H1 (cell line): ENCODE measurements around the gene ARHGEF7. TPM values are rescaled to one million over a fixed set of nuclear protein-coding genes. Genes with fewer than 3 reads are reported as not detected.

Experiments used
- CTCF ChIA-PET: fragments of 300-600 bp; sonication (Branson Sonifier 250); formaldehyde crosslinking; loops from one replicate; lab custom pipeline; 2021; ENCODE audit not compliant: partially characterized antibody; lab: Charles Lee
- POLR2A ChIA-PET: fragments of 300-600 bp; sonication (Branson Sonifier 250); formaldehyde crosslinking; loops from one replicate; lab custom pipeline; 2021; ENCODE audit warnings: inconsistent platforms; ENCODE audit not compliant: partially characterized antibody; lab: Charles Lee
- DNase-seq, 2 experiments: peaks; one replicate each; pipeline versions ENCODE4 v3.0.0 to v3.0.0-alpha.2; 2010 to 2022; ENCODE audit warnings: low spot score in 2 of 2, low read depth in 1 of 2, mixed read lengths in 1 of 2
- FAIRE-seq: peaks from 2 replicates; lab custom pipeline; 2011; peaks lifted over from hg19 to GRCh38; lab: Jason Lieb, UNC
- H2AFZ ChIP-seq: 2 replicates; pipeline ENCODE4 v1.8.1; 2012; ENCODE audit warnings: low read length, inconsistent platforms
- H2AK5ac ChIP-seq: 2 replicates; pipeline ENCODE4 v1.6.1; 2013; ENCODE audit warnings: low read depth, low read length
- H2BK120ac ChIP-seq: replicated peaks from 2 replicates; pipeline ENCODE3; 2013; ENCODE audit warnings: low read depth, low read length, inconsistent platforms
- H2BK12ac ChIP-seq: 2 replicates; pipeline ENCODE4 v1.6.1; 2013; ENCODE audit warnings: low read depth, low read length
- H2BK15ac ChIP-seq: 2 replicates; pipeline ENCODE4 v1.6.1; 2013; ENCODE audit warnings: low read length
- H2BK20ac ChIP-seq: 2 replicates; pipeline ENCODE4 v1.6.1; 2013; ENCODE audit warnings: low read length
- H2BK5ac ChIP-seq: 2 replicates; pipeline ENCODE4 v1.6.1; 2013; ENCODE audit warnings: low read depth, low read length
- H3K14ac ChIP-seq: 2 replicates; pipeline ENCODE4 v1.6.1; 2013; ENCODE audit warnings: inconsistent platforms; ENCODE audit not compliant: insufficient read length
- H3K18ac ChIP-seq: 2 replicates; pipeline ENCODE4 v1.6.1; 2013; ENCODE audit warnings: low read length; ENCODE audit errors: extremely low read depth
- H3K23ac ChIP-seq: 2 replicates; pipeline ENCODE4 v1.6.1; 2013; ENCODE audit warnings: inconsistent platforms; ENCODE audit not compliant: insufficient read length
- H3K23me2 ChIP-seq: 2 replicates; pipeline ENCODE4 v1.6.1; 2013; ENCODE audit warnings: low read depth, low read length
- H3K27ac ChIP-seq: 2 replicates; pipeline ENCODE4 v1.6.1; 2011; ENCODE audit warnings: low read depth, low read length, inconsistent platforms
- H3K27me3 ChIP-seq, 4 experiments: replicated peaks in 1 of 4; 1 replicate in 1 of 4; 2 replicates in 3 of 4; pipeline versions ENCODE4 v1.6.1 to v1.8.1; 2011 to 2013; ENCODE audit warnings: low read length in 3 of 4, mild to moderate bottlenecking in 3 of 4, inconsistent platforms in 2 of 4, mixed read lengths in 2 of 4, moderate library complexity in 1 of 4; ENCODE audit not compliant: control insufficient read depth in 3 of 4, insufficient read depth in 3 of 4; ENCODE audit errors: extremely low read depth in 1 of 4
- H3K36me3 ChIP-seq, 4 experiments: 2 replicates each; pipeline versions ENCODE4 v1.6.1 to v1.8.1; 2011 to 2013; ENCODE audit warnings: mild to moderate bottlenecking in 4 of 4, low read length in 3 of 4, moderate library complexity in 2 of 4, control low read depth in 1 of 4, inconsistent platforms in 1 of 4; ENCODE audit not compliant: insufficient read depth in 4 of 4, control insufficient read depth in 2 of 4
- H3K4ac ChIP-seq: replicated peaks from 2 replicates; pipeline ENCODE3; 2013; ENCODE audit warnings: low read length, low read depth, mixed read lengths, inconsistent platforms; ENCODE audit not compliant: insufficient read length
- H3K4me1 ChIP-seq, 4 experiments: replicated peaks in 1 of 4; 1 replicate in 1 of 4; 2 replicates in 3 of 4; pipeline versions ENCODE4 v1.6.1 to v1.8.1; 2011 to 2013; ENCODE audit warnings: low read length in 3 of 4, inconsistent platforms in 2 of 4, mixed read lengths in 1 of 4; ENCODE audit not compliant: insufficient read depth in 4 of 4, control insufficient read depth in 3 of 4
- H3K4me2 ChIP-seq, 2 experiments: 2 replicates each; pipeline versions ENCODE4 v1.6.1 to v1.8.1; 2011 to 2013; ENCODE audit warnings: low read depth in 2 of 2, low read length in 2 of 2, control low read depth in 1 of 2, inconsistent platforms in 1 of 2, mild to moderate bottlenecking in 1 of 2; ENCODE audit not compliant: insufficient read depth in 1 of 2
- H3K4me3 ChIP-seq, 4 experiments: fragments of 200-600, 300-600 bp in 1 of 4; sonication (generic), shearing (Covaris generic), sonication (Bioruptor Twin) in 1 of 4; 2 replicates each; pipeline versions ENCODE4 v1.5.1 to v1.8.1; 2011 to 2016; ENCODE audit warnings: low read length in 4 of 4, low read depth in 3 of 4, control low read depth in 2 of 4, inconsistent platforms in 2 of 4, mild to moderate bottlenecking in 2 of 4, mixed read lengths in 1 of 4, moderate library complexity in 1 of 4; ENCODE audit not compliant: insufficient read depth in 2 of 4; ENCODE audit errors: extremely low read depth in 1 of 4
- H3K56ac ChIP-seq: replicated peaks from 2 replicates; pipeline ENCODE3; 2013; ENCODE audit warnings: low read depth, mild to moderate bottlenecking, mixed read lengths, low read length, inconsistent platforms; ENCODE audit not compliant: insufficient read length
- H3K79me1 ChIP-seq: 2 replicates; pipeline ENCODE4 v1.6.1; 2013; ENCODE audit warnings: low read depth, low read length, control low read depth
- H3K79me2 ChIP-seq, 2 experiments: 2 replicates each; pipeline versions ENCODE4 v1.6.1 to v1.8.1; 2012 to 2013; ENCODE audit warnings: low read length in 2 of 2, mild to moderate bottlenecking in 2 of 2, inconsistent platforms in 1 of 2; ENCODE audit not compliant: insufficient read depth in 2 of 2, control insufficient read depth in 1 of 2
- H3K9ac ChIP-seq, 4 experiments: replicated peaks in 1 of 4; 1 replicate in 1 of 4; 2 replicates in 3 of 4; pipeline versions ENCODE4 v1.6.1 to v1.8.1; 2011 to 2013; ENCODE audit warnings: low read depth in 3 of 4, low read length in 3 of 4, control low read depth in 2 of 4, mild to moderate bottlenecking in 2 of 4, moderate library complexity in 2 of 4, inconsistent platforms in 1 of 4; ENCODE audit errors: extremely low read depth in 1 of 4
- H3K9me3 ChIP-seq, 2 experiments: 2 replicates each; pipeline versions ENCODE4 v1.6.1 to v1.8.1; 2012 to 2013; ENCODE audit warnings: mild to moderate bottlenecking in 2 of 2, moderate library complexity in 2 of 2, control low read depth in 1 of 2, inconsistent platforms in 1 of 2, low read depth in 1 of 2, low read length in 1 of 2, mixed read lengths in 1 of 2; ENCODE audit not compliant: insufficient read depth in 2 of 2
- H4K20me1 ChIP-seq, 2 experiments: replicated peaks in 1 of 2; 2 replicates each; pipeline versions ENCODE3 to v1.8.1; 2011 to 2013; ENCODE audit warnings: inconsistent platforms in 2 of 2, low read length in 2 of 2, mild to moderate bottlenecking in 1 of 2; ENCODE audit not compliant: insufficient read depth in 2 of 2, control insufficient read depth in 1 of 2
- H4K5ac ChIP-seq: 2 replicates; pipeline ENCODE4 v1.6.1; 2013; ENCODE audit warnings: low read length, low read depth, mixed read lengths, inconsistent platforms; ENCODE audit not compliant: insufficient read length
- H4K8ac ChIP-seq: 2 replicates; pipeline ENCODE4 v1.8.0; 2013; ENCODE audit warnings: mild to moderate bottlenecking, moderate library complexity, low read length, inconsistent platforms; ENCODE audit not compliant: insufficient read depth; ENCODE audit errors: extremely low read depth
- H4K91ac ChIP-seq: replicated peaks from 2 replicates; pipeline ENCODE3; 2013; ENCODE audit warnings: low read length, mixed read lengths, inconsistent platforms; ENCODE audit not compliant: insufficient read length
- CHD2 ChIP-seq: IDR thresholded peaks from 2 replicates; pipeline ENCODE4 v1.6.1; 2012; ENCODE audit warnings: low read length, improper control_type of control experiment
- FOSL1 ChIP-seq: IDR thresholded peaks from 2 replicates; pipeline ENCODE4 v1.6.1; 2011; ENCODE audit warnings: mild to moderate bottlenecking, low read depth, low read length, moderate library complexity; ENCODE audit not compliant: insufficient read depth
- GTF2F1 ChIP-seq: IDR thresholded peaks from 2 replicates; pipeline ENCODE4 v1.6.1; 2012; ENCODE audit warnings: low read depth, low read length, improper control_type of control experiment, borderline replicate concordance
- RBBP5 ChIP-seq: IDR thresholded peaks from 2 replicates; pipeline ENCODE4 v1.7.1; 2012; ENCODE audit warnings: low read depth, mild to moderate bottlenecking, inconsistent platforms, low read length, moderate library complexity, borderline replicate concordance
- RXRA ChIP-seq: IDR thresholded peaks from 2 replicates; pipeline ENCODE4 v1.6.1; 2011; ENCODE audit warnings: low read depth, mild to moderate bottlenecking, low read length, moderate library complexity; ENCODE audit not compliant: insufficient read depth
- TAF1 ChIP-seq: IDR thresholded peaks from 2 replicates; pipeline ENCODE4 v1.6.1; 2011; ENCODE audit warnings: mild to moderate bottlenecking, low read depth, low read length
- TCF12 ChIP-seq: IDR thresholded peaks from 2 replicates; pipeline ENCODE4 v1.6.1; 2011; ENCODE audit warnings: low read depth, mild to moderate bottlenecking, low read length
- YY1 ChIP-seq: IDR thresholded peaks from 2 replicates; pipeline ENCODE4 v1.6.1; 2011; ENCODE audit warnings: low read depth, mild to moderate bottlenecking, low read length
- WGBS, 2 experiments: shearing (Covaris generic) in 1 of 2; methylation state at CpG; one replicate each; pipeline versions ENCODE4 v1.1.6 to v1.1.7; 2013 to 2015; ENCODE audit warnings: low lambda C conversion rate in 2 of 2, mixed read lengths in 2 of 2, inconsistent platforms in 1 of 2, low coverage in 1 of 2, missing lambda C conversion rate in 1 of 2; ENCODE audit not compliant: insufficient replicate concordance in 2 of 2, insufficient coverage in 1 of 2, insufficient read length in 1 of 2; ENCODE audit errors: extremely low coverage in 1 of 2, missing lambda C conversion rate in 1 of 2; 5-methylcytosine and 5-hydroxymethylcytosine counted together
- polyA plus RNA-seq, 7 experiments: library from polyadenylated mRNA; depleted of rRNA in 3 of 7; stranded (reverse) in 5 of 7; unstranded in 2 of 7; fragments of >200 nt in 5 of 7; fragments of 200-250 nt in 2 of 7; gene quantifications; 1 replicate in 5 of 7; 2 replicates in 1 of 7; 4 replicates in 1 of 7; pipeline versions ENCODE4 v1.2.1 to v1.2.3, GENCODE V29; 2011 to 2013; ENCODE audit warnings: missing spikeins in 2 of 7, mixed read lengths in 2 of 7
- total RNA-seq: library from RNA; stranded (reverse); fragmentation: NEBNext Ultra II Directional; extraction: Animal tissue kit (Norgen Biotek cat#: 25700); gene quantifications from 2 replicates; pipeline ENCODE4 v1.2.1, GENCODE V29; 2021
- TF ChIP-seq, protein P1 (sequence below): IDR thresholded peaks from 2 replicates; pipeline ENCODE4 v1.6.1; 2012; ENCODE audit warnings: low read length, inconsistent platforms

The ARHGEF7 gene
- total and polyA plus RNA-seq, 2 of the 8 experiments (the other 6 are each of a cell fraction or from before 2014, with no cell fraction given) = 26.2 to 56.5 TPM

DNA sequence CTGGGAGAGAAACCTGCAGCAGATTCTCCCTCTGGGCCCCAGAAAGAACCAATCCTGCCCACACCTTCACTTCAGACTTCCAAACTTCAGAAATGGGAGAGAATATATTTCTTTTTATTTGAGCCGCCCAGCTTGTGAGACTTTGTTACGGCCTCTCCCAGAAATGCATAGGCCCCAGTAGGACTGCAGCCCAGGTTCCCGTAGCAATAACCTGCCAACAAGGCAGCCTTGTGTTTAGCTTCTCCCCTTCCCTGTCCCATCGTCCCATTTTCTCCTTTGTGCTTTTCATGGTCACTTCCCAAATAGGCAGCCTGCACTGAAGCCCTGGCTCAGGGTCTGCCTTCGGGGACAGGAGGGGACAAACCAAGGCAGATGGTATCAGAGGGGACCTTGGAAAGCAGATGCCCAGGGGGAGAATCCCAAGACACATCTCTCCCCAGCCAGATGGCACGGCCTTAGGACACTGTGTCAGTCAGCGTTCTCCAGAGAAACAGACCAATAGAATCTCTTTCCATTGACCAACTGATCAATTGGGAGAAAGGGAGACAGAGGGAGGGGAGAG is 3.7 kb upstream of the ARHGEF7 start:
- H3K23me2 ChIP-seq = peaks cover 12% of the 10 kb centered on the region
- H2BK5ac ChIP-seq = no peak overlapping the region
- peaks cover 0 to 2% of the 10 kb centered on the region in 2 experiments for H4K20me1 ChIP-seq
- FAIRE-seq (no peak), DNase-seq (no peak)
- no peak overlapping the region for H3K56ac ChIP-seq
- CTCF ChIA-PET = interaction anchor here (1.4 to 1.5 kb wide), 2 partner anchors 15 to 44 kb away, joined by 3 to 5 read pairs; no protein-coding TSS in a partner anchor
- H3K79me2 ChIP-seq = no peaks in the 10 kb centered on the region
- no peaks in the 10 kb centered on the region for H3K36me3 ChIP-seq
- H3K9ac ChIP-seq = no peak overlapping the region
- H3K4me3 ChIP-seq = no peak overlapping the region
- no peak overlapping the region for H4K91ac ChIP-seq
- peaks cover 0 to 3% (median 0%) of the 10 kb centered on the region in 4 experiments; a peak in 2 of 7 replicates for H3K4me1 ChIP-seq
- H3K4me2 ChIP-seq = no peak overlapping the region
- no peak overlapping the region for H2BK120ac ChIP-seq
- no peak overlapping the region for H2BK20ac ChIP-seq
- H3K18ac ChIP-seq = no peak overlapping the region
- H3K27ac ChIP-seq = no peak overlapping the region
- 86% methylated on average over 7 of the region's 7 CpGs; no CpG with 5 or more reads in 1 of the 2 experiments for WGBS, 2 experiments
- peaks cover 7 to 36% (median 28%) of the 10 kb centered on the region in 4 experiments for H3K27me3 ChIP-seq
- H3K23ac ChIP-seq = no peak overlapping the region
- no peaks in the 10 kb centered on the region; a peak in 1 of 4 replicates for H3K9me3 ChIP-seq
- H2BK15ac ChIP-seq = no peak overlapping the region
- no peak overlapping the region for H4K8ac ChIP-seq
- no peak overlapping the region for H4K5ac ChIP-seq
- H3K4ac ChIP-seq = no peak overlapping the region
- POLR2A ChIA-PET = no interaction called here
- H2AK5ac ChIP-seq = no peak overlapping the region
- no peak overlapping the region for H2BK12ac ChIP-seq
- no peak overlapping the region for H2AFZ ChIP-seq
- no peak overlapping the region for H3K14ac ChIP-seq
- H3K79me1 ChIP-seq = no peaks in the 10 kb centered on the region
- TF ChIP-seq, protein P1, sequence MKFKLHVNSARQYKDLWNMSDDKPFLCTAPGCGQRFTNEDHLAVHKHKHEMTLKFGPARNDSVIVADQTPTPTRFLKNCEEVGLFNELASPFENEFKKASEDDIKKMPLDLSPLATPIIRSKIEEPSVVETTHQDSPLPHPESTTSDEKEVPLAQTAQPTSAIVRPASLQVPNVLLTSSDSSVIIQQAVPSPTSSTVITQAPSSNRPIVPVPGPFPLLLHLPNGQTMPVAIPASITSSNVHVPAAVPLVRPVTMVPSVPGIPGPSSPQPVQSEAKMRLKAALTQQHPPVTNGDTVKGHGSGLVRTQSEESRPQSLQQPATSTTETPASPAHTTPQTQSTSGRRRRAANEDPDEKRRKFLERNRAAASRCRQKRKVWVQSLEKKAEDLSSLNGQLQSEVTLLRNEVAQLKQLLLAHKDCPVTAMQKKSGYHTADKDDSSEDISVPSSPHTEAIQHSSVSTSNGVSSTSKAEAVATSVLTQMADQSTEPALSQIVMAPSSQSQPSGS = no peak
- TF ChIP-seq GTF2F1 (no peak), YY1 (no peak), FOSL1 (no peak), TAF1 (no peak), CHD2 (no peak), TCF12 (no peak), RXRA (no peak), RBBP5 (no peak)
